ENCODE data around the gene ATP1A2.

The ATP1A2 gene

GRCh38 chr1:160136926-160137200 is 21.3 kb downstream of the ATP1A2 start:
- no peaks in the 10 kb centered on the region for H3F3A ChIP-seq (ENCODE audit: insufficient read depth)
- no peak overlapping the region for H3K4me3 ChIP-seq (ENCODE audit: insufficient read depth, low read length, poor library complexity, severe bottlenecking)
- H3K9me3 ChIP-seq (ENCODE audit: insufficient read depth, low read length): no peaks in the 10 kb centered on the region
- H3K9ac ChIP-seq (ENCODE audit: low read length): no peak overlapping the region
- no peaks in the 10 kb centered on the region for H4K20me1 ChIP-seq (ENCODE audit: low read depth, low read length)
- H3K36me3 ChIP-seq (ENCODE audit: low read length): no peaks in the 10 kb centered on the region
- no peak overlapping the region for H3K27ac ChIP-seq (ENCODE audit: low read depth, low read length)
- no peaks in the 10 kb centered on the region for H3K9me2 ChIP-seq (replicated peaks; ENCODE audit: insufficient read depth, low read length)
- no peak for TF ChIP-seq CTCF (IDR thresholded peaks at IDR 0.05; ENCODE audit: insufficient read depth, low read length, poor library complexity, severe bottlenecking)
- TF ChIP-seq EZH2phosphoT487 (conservative IDR thresholded peaks at IDR 0.05; ENCODE audit: low read length): no peak
- no peaks in the 10 kb centered on the region for H3K79me2 ChIP-seq (ENCODE audit: insufficient read depth, low read length)
- no peaks in the 10 kb centered on the region for H3K27me3 ChIP-seq (ENCODE audit: low read length)
- no peak overlapping the region for H3K4me2 ChIP-seq (ENCODE audit: low read depth, low read length, poor library complexity, severe bottlenecking)
- no peak overlapping the region for H2AFZ ChIP-seq (ENCODE audit: low read depth, low read length, severe bottlenecking)

GRCh38 chr1:160137216-160137862 is 21.8 kb downstream of the ATP1A2 start:
- Histone ChIP-seq H4K20me1 (ENCODE audit: low read depth, low read length) (no peaks in the 10 kb centered on the region), H2AFZ (ENCODE audit: low read depth, low read length, severe bottlenecking) (no peak overlapping the region), H3K9ac (ENCODE audit: low read length) (no peak overlapping the region), H3F3A (ENCODE audit: insufficient read depth) (no peaks in the 10 kb centered on the region), H3K4me3 (ENCODE audit: insufficient read depth, low read length, poor library complexity, severe bottlenecking) (no peak overlapping the region), H3K27ac (ENCODE audit: low read depth, low read length) (no peak overlapping the region), H3K9me3 (ENCODE audit: insufficient read depth, low read length) (no peaks in the 10 kb centered on the region), H3K79me2 (ENCODE audit: insufficient read depth, low read length) (no peaks in the 10 kb centered on the region), H3K4me2 (ENCODE audit: low read depth, low read length, poor library complexity, severe bottlenecking) (no peak overlapping the region), H3K27me3 (ENCODE audit: low read length) (no peaks in the 10 kb centered on the region), H3K36me3 (ENCODE audit: low read length) (no peaks in the 10 kb centered on the region), H3K9me2 (replicated peaks; ENCODE audit: insufficient read depth, low read length) (no peaks in the 10 kb centered on the region)
- no peak for TF ChIP-seq EZH2phosphoT487 (conservative IDR thresholded peaks at IDR 0.05; ENCODE audit: low read length)
- no peak for TF ChIP-seq CTCF (IDR thresholded peaks at IDR 0.05; ENCODE audit: insufficient read depth, low read length, poor library complexity, severe bottlenecking)

GRCh38 chr1:160139840-160140239 is 24.3 kb downstream of the ATP1A2 start:
- no peak for TF ChIP-seq CTCF (IDR thresholded peaks at IDR 0.05; ENCODE audit: insufficient read depth, low read length, poor library complexity, severe bottlenecking)
- no peak for TF ChIP-seq EZH2phosphoT487 (conservative IDR thresholded peaks at IDR 0.05; ENCODE audit: low read length)
- Histone ChIP-seq H3K79me2 (ENCODE audit: insufficient read depth, low read length) (no peaks in the 10 kb centered on the region), H3K9ac (ENCODE audit: low read length) (no peak overlapping the region), H3K9me2 (replicated peaks; ENCODE audit: insufficient read depth, low read length) (no peaks in the 10 kb centered on the region), H3F3A (ENCODE audit: insufficient read depth) (no peaks in the 10 kb centered on the region), H2AFZ (ENCODE audit: low read depth, low read length, severe bottlenecking) (no peak overlapping the region), H3K27ac (ENCODE audit: low read depth, low read length) (no peak overlapping the region), H3K4me2 (ENCODE audit: low read depth, low read length, poor library complexity, severe bottlenecking) (no peak overlapping the region), H3K9me3 (ENCODE audit: insufficient read depth, low read length) (no peaks in the 10 kb centered on the region), H3K4me3 (ENCODE audit: insufficient read depth, low read length, poor library complexity, severe bottlenecking) (no peak overlapping the region), H3K36me3 (ENCODE audit: low read length) (no peaks in the 10 kb centered on the region), H3K27me3 (ENCODE audit: low read length) (no peaks in the 10 kb centered on the region), H4K20me1 (ENCODE audit: low read depth, low read length) (no peaks in the 10 kb centered on the region)

Data from SU-DHL-6 (cell line).